Subcutaneous adipose tissue (tissue), 4 donors: ENCODE measurements around the gene DUSP23. TPM values are rescaled to one million over a fixed set of nuclear protein-coding genes. Genes with fewer than 3 reads are reported as not detected.

Experiments
- CTCF ChIP-seq: fragments of 450-650 bp; IDR thresholded peaks from one replicate; pipeline ENCODE4 v1.5.1; 2016; ENCODE audit warnings: low read depth, mild to moderate bottlenecking, control low read depth, antibody characterized with exemption, moderate library complexity
- total RNA-seq, 4 donors: library from RNA; depleted of rRNA; stranded (reverse); fragments of >200 nt; gene quantifications; one replicate each; pipeline ENCODE4 v1.1.0, GENCODE V29; 2016

DUSP23 gene
- total RNA-seq, 4 donors from 2014 or later, result 32.0 to 99.5 (median 75.4) TPM

GRCh38 chr1:159799446-159799985 is 18.8 kb downstream of the DUSP23 start:
- no peak for TF ChIP-seq CTCF

DNA sequence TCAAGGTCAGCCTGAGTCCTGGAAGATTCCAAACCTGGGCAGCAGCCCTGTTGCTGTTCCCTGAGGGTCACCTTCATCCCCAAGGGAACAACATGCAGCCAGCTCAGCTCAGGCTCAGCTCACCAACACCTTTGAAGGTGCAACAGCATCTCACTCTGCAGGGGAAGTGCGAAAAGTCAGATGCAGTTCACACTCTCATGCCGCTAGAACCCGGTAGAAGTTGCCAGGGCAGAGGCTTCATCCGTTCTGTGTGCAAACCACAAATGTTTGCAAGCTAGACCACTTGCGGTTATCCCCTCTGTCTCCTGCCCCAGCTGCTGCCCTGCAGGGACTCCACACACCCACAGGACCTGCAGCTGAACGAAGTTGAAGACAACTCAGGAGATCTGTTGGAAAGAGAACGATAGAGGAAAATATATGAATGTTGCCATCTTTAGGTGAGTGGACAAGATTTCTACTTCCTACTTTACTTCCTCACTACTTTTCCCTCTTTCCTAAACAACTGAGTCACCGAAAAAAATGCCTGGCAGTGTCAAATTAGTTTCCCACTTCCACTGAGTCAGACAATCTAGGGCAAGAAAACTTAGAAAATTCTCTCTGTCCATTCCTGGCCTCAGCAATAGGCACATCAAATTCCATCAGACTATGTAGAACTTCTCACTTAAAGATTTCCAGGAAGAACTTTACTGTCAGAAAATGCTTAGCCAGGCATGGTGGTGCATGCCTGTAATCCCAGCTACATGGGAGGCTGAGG is 19.6 kb downstream of the DUSP23 start:
- no peak for TF ChIP-seq CTCF

DNA sequence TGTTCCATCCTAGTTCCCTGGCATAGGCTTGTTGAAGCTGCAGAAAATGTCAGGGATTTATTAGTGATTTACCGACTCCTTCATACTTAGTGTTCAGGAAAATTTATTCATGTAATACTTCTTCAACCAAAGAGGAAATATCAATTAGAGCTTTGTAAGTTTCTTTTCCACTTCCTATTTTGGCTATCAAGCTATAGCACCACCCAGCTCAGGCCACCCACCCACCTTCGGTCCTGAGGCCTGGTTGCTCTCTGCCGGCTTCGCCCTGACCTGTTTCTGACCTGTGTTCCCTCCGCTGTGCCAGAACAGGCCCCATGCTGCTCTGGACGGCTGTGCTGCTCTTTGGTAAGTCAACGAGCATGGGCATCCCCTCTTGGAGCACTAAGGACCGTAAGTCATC is 21.3 kb downstream of the DUSP23 start, which contains the start of gene FCRL6:
Gene FCRL6, plus strand, starts transcription at position 250 of the 400 bp plus-strand sequence. Its CDS starts 65 bp downstream, at position 315.
- no peak for TF ChIP-seq CTCF

- no peak for TF ChIP-seq CTCF
Observed at GRCh38 chr1:159803956-159804689, 23.4 kb downstream of the DUSP23 start.

- TF ChIP-seq CTCF, result no peak
Observed at GRCh38 chr1:159804924-159805323, 24.2 kb downstream of the DUSP23 start.

DNA sequence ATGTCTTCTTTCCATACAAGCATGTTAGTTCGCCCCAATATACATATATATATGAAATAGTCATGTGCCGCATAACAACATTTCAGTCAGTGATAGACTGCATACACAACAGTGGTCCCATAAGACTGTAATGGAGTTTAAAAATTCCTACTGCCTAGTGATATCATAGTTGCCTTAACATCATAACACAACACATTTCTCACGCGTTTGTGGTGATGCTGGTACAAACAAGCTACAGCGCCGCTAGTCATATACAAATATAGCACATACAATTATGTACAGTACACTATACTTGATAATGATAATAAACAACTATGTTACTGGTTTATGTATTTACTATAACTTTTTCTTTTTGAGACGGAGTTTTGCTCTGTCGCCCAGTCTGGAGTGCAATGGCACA is 35.2 kb downstream of the DUSP23 start:
- no peak for TF ChIP-seq CTCF
